8988T (cell line): ENCODE measurements around the gene MBTPS1.

Source experiments
- DNase-seq: peaks from one replicate; pipeline ENCODE4 v3.0.0; 2011

MBTPS1 gene

GRCh38 chr16:84032458-84033178, 84.1 kb downstream of the MBTPS1 start:
- no peak for DNase-seq

GRCh38 chr16:84031556-84031955, 85.2 kb downstream of the MBTPS1 start:
- DNase-seq = no peak

- DNase-seq = no peak
These were observed 87.3 kb downstream of the MBTPS1 start for GRCh38 chr16:84029297-84030047.

- no peak for DNase-seq
These were observed 89.1 kb downstream of the MBTPS1 start for GRCh38 chr16:84027625-84028024.

- DNase-seq = no peak
These were observed 90.1 kb downstream of the MBTPS1 start for GRCh38 chr16:84026606-84027005.

- DNase-seq = no peak
These were observed 91.9 kb downstream of the MBTPS1 start for GRCh38 chr16:84024854-84025253.

- no peak for DNase-seq
These were observed 94.1 kb downstream of the MBTPS1 start for GRCh38 chr16:84022644-84023043.

- no peak for DNase-seq
These were observed 95.3 kb downstream of the MBTPS1 start for GRCh38 chr16:84021488-84021887.

GRCh38 chr16:84020353-84020752, 96.4 kb downstream of the MBTPS1 start:
- DNase-seq = no peak

GRCh38 chr16:84018710-84019109, 98.0 kb downstream of the MBTPS1 start:
- DNase-seq = no peak

GRCh38 chr16:84016477-84016876, 100.3 kb downstream of the MBTPS1 start:
- no peak for DNase-seq

GRCh38 chr16:84015399-84015798, 101.3 kb downstream of the MBTPS1 start:
- no peak for DNase-seq

- DNase-seq = no peak
These were observed 102.0 kb downstream of the MBTPS1 start for GRCh38 chr16:84014570-84015327.

- peak; percentile 61 for DNase-seq
These were observed 102.8 kb downstream of the MBTPS1 start for GRCh38 chr16:84013787-84014569.

- no peak for DNase-seq
These were observed 107.5 kb downstream of the MBTPS1 start for GRCh38 chr16:84009282-84009681.

GRCh38 chr16:84007965-84008364, 108.8 kb downstream of the MBTPS1 start:
- DNase-seq = no peak

- DNase-seq = no peak
These were observed 109.2 kb downstream of the MBTPS1 start for GRCh38 chr16:84007520-84007919.

GRCh38 chr16:84005391-84005790, 111.4 kb downstream of the MBTPS1 start:
- DNase-seq = no peak

GRCh38 chr16:84004442-84004841, 112.3 kb downstream of the MBTPS1 start:
- DNase-seq = no peak
